NCI-H1417 treated with DMSO at 0.1 percent for 48 hours (cell line): ENCODE data around the gene HOXA10.

Experiments
- DNase-seq: peaks from one replicate; lab custom pipeline; 2025; lab: John Stamatoyannopoulos, UW

The HOXA10 gene

DNA sequence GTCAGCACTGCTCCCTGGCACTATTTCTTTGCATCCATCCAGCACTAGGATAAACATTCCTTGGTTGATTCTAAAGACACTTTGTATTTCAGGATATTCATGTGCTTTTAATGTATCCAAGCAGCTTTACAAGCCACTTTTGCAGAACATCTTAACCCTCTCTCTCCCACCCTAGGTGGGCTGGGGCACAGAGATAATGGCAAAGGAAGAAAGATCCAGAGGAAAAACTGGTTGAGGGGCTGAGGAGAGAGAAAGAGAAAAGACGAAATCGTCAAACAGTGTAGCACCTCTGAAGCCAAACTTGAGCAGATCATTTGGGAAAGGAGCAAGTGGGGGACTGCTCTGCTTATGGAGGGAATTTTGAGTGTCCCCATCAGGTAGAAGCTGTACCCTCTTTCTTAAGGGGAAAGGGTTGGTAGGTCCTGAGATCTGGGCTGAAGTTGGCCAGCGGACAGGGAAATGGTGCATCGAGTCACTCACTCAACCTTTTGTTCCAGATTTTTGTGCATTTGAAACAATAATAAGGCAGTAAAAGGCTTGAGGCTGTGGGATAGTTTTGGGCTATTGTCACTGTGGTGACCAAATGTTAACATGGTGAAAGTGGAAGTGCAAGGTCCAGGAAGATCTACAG, 30.0 kb upstream of the HOXA10 start:
- no peak for DNase-seq

GRCh38 chr7:27203365-27203953, 29.3 kb upstream of the HOXA10 start:
- no peak for DNase-seq

DNA sequence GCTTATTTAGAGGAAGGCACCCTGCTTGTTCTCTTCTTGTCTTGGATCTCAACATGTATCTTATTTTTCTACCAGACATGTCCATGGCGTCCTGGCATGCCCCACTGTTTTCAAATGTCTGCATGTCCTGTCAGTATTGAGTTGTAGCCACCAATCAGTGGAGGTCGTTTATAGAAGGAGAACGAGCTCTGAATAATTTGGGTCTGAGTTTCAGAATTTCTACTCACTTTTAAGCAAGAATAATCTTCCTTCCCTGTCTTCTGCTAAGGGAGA, 28.7 kb upstream of the HOXA10 start:
- DNase-seq, result no peak

GRCh38 chr7:27202018-27202861, 28.1 kb upstream of the HOXA10 start:
- DNase-seq, result no peak

DNA sequence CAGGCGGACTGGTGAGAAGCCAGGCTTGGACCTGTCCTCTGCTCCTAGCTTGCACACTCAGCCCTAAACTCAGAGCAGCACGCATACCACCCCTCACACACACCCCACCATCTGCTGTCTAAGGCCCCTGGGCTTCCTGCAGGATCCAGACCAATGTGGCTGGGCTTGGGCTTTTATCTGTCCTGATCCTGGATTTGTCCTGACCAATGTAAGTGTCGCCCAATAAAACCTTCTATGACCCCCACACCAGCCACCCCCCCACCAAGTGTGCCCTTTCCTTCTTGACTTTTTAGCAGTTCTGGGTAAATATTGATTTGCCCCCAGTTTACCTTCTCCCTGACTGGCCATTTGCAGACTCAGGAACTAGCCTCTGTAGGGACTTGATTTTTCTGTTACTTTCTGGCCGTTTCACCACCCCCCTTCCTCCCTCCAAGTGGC, 27.5 kb upstream of the HOXA10 start:
- no peak for DNase-seq

GRCh38 chr7:27200761-27201579, 26.9 kb upstream of the HOXA10 start:
- DNase-seq, result no peak

- peak; percentile 18 for DNase-seq
Measured at GRCh38 chr7:27199849-27200760, 26.0 kb upstream of the HOXA10 start, which contains the start of gene HOXA13. TSS of gene HOXA13 (minus strand) at chr7:27200091. CDS start at chr7:27200077, 14 bp downstream.

DNA sequence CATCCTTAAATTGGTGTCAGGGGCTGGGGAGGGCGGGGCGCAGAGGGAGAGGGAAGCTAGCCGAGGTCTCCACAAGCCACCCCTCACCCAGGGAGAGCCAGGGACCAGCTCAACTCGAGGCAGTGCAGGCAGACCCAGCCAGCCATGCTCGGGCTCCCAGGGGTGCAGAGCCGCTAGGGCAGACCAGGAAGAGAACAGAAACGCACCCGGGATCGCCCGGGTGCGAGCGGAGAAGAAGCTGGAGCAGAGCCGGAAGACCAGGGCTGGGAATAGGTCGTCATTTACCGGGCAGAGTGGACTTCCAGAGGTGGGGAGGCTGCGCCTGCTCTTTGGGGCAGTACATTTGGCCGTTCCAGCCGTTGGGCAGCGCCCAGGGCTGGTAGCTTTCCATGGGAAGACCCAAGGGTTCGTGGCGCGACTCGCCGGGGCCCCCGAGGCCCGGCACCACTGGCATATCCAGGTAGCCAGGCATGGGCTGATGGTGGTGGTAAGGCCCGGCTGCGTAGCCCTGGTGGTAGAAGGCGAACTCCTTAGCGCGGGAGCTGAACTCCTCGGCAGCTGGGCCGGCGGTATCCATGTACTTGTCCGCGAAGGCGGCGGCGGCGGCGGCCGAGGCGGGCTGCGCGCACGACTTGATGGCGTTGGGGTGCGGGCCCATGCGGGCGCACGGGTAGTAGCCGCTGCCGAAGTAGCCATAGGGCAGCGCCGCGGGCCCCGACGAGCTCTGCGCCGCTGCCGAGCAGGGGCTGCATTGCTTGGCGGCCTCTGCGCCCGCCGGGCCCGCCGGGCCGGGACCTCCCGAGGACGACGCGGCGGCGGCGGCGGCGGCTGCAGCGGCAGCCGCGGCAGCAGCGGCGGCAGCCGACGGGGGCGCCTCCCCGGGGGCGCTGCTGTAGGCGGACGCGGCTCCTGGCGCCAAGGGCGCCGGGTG, 25.0 kb upstream of the HOXA10 start:
- DNase-seq, result no peak

DNA sequence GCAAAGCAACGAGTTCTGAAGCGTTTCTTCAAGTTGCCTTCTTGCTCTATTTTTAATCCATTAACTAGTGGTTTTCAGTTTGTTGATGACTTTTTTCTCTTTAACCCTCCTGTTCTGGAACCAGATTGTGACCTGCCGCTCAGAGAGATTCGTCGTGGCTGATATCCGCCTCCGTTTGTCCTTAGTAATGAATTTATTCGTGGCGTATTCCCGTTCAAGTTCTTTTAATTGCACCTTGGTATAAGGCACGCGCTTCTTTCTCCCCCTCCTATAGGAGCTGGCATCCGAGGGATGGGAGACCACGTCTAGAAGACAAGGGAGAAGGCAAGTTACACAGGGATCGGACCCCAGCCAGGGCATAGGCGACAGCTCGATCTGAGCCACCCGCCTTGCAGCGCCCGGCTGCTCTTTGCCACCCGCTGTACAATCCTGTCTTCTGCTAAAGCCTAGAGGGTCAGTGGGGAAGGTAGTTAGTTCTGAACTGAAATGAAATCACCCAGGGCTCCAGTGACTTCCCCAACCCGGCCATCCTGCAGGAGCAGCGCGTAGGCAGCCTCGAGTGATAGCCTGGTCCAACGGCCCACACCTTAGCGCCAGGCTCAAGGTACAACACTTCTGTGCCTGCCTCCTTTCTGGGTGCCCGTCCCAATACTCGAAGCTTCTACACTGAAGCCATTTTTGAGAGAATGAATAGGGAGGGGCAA, 24.2 kb upstream of the HOXA10 start:
- DNase-seq, result no peak

GRCh38 chr7:27197137-27198042, 23.3 kb upstream of the HOXA10 start:
- DNase-seq, result no peak

GRCh38 chr7:27196287-27196767, 22.2 kb upstream of the HOXA10 start:
- DNase-seq, result peak; percentile 40

- no peak for DNase-seq
Measured at GRCh38 chr7:27194686-27195379, 20.7 kb upstream of the HOXA10 start.

DNA sequence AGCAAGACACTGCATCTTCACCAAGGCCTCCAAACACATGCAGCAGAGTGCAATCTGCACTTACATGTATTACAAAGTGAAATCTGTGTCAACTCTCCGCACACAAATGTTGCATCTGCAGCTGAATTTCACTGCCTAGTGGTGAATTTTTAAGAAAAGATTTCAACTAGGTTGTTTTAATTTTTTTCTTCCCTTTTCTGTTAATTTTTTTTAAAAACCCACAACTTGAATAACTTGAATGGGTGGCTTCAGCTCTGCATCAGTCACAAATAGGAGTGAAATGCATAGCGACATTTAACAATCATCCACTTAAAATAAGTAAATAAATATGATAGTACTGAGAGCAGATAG, 19.9 kb upstream of the HOXA10 start:
- no peak for DNase-seq

DNA sequence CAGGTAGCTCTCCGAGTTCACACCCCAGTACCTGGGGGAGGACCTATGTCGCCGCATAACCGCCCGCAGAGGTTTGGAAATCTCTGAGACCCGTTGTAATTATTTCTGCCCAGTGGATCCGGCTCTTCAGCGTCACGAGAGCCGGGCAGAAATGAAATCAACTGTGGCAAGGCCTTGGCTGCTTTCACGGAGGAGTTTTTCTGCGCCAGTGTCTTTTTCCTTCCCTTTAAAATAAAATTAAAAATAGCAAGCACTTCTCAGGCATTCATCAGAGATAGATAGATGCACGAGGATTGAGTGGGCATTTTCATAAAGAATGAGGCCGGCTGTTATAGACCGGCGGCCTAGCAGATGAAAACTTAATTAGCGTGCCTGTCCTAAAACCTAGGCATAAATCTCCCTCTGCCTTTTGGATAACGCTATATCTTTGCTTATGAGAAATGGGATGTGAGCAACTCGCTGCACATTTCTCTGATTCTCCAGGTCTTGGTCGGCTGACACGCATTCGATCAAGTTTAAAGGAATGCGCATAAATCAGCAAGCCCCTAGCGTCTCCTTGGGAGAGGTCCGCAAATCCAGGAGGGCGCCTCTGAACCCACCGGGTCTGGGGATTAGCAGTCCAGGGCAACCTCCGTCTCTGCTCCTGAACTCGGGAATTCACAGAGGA, 19.3 kb upstream of the HOXA10 start:
- DNase-seq, result no peak

GRCh38 chr7:27192546-27193334, 18.6 kb upstream of the HOXA10 start:
- no peak for DNase-seq

GRCh38 chr7:27191833-27192545, 17.9 kb upstream of the HOXA10 start:
- DNase-seq, result no peak
